ENCODE measurements around the gene PRSS21. TPM values are rescaled to one million over a fixed set of nuclear protein-coding genes. Genes with fewer than 3 reads are reported as not detected.

Gene PRSS21
- total and polyA plus RNA-seq, 2 experiments from 2014 or later = not detected

GRCh38 chr16:2822158-2822495 is 5.1 kb downstream of the PRSS21 start:
- H3K9ac ChIP-seq = no peak overlapping the region
- H3K9me2 ChIP-seq (ENCODE audit: insufficient read depth) = no peaks in the 10 kb centered on the region
- H3K4me2 ChIP-seq (ENCODE audit: unreplicated experiment) = no peak overlapping the region
- in situ Hi-C loops (cut with MboI) = no loop called here
- H3K79me2 ChIP-seq (ENCODE audit: insufficient read depth) = no peaks in the 10 kb centered on the region
- no peak overlapping the region for H3K27ac ChIP-seq
- no peak overlapping the region for H2AFZ ChIP-seq
- no peaks in the 10 kb centered on the region; the same call in 1 of the 2 replicates for H3F3A ChIP-seq (ENCODE audit: insufficient read depth)
- H3K27me3 ChIP-seq (replicated peaks; ENCODE audit: insufficient read depth) = peaks cover 34% of the 10 kb centered on the region
- DNase-seq = no peak
- no peaks in the 10 kb centered on the region for H4K20me1 ChIP-seq (ENCODE audit: insufficient read depth)
- H3K4me1 ChIP-seq (ENCODE audit: insufficient read depth) = no peaks in the 10 kb centered on the region
- no peak overlapping the region for H3K4me3 ChIP-seq
- no peak for TF ChIP-seq EZH2phosphoT487 (IDR thresholded peaks at IDR 0.05; ENCODE audit: insufficient read depth, low read depth)
- no peak for TF ChIP-seq EZH2 (IDR thresholded peaks at IDR 0.05; ENCODE audit: insufficient read depth, poor library complexity, severe bottlenecking)
- H3K9me3 ChIP-seq (ENCODE audit: low read depth) = no peaks in the 10 kb centered on the region
- 50 to 54% methylated on average over 8 of the region's 8 CpGs for WGBS, 2 experiments (ENCODE audit: low coverage in 1 of 2, low lambda C conversion rate in 2 of 2, missing lambda C conversion rate in 2 of 2)
- H3K36me3 ChIP-seq (ENCODE audit: low read depth) = no peaks in the 10 kb centered on the region

GRCh38 chr16:2822496-2822895 is 5.5 kb downstream of the PRSS21 start:
- Histone ChIP-seq H3K4me3 (no peak overlapping the region), H3K9me3 (ENCODE audit: low read depth) (no peaks in the 10 kb centered on the region), H3K4me1 (ENCODE audit: insufficient read depth) (no peaks in the 10 kb centered on the region), H3K27me3 (replicated peaks; ENCODE audit: insufficient read depth) (peaks cover 34% of the 10 kb centered on the region), H2AFZ (no peak overlapping the region), H3F3A (ENCODE audit: insufficient read depth) (no peaks in the 10 kb centered on the region; the same call in 1 of the 2 replicates), H3K4me2 (ENCODE audit: unreplicated experiment) (no peak overlapping the region), H3K9me2 (ENCODE audit: insufficient read depth) (no peaks in the 10 kb centered on the region), H3K27ac (no peak overlapping the region), H3K36me3 (ENCODE audit: low read depth) (no peaks in the 10 kb centered on the region), H4K20me1 (ENCODE audit: insufficient read depth) (no peaks in the 10 kb centered on the region), H3K79me2 (ENCODE audit: insufficient read depth) (no peaks in the 10 kb centered on the region), H3K9ac (no peak overlapping the region)
- TF ChIP-seq EZH2 (IDR thresholded peaks at IDR 0.05; ENCODE audit: insufficient read depth, poor library complexity, severe bottlenecking) (no peak), EZH2phosphoT487 (IDR thresholded peaks at IDR 0.05; ENCODE audit: insufficient read depth, low read depth) (no peak)
- in situ Hi-C loops (cut with MboI) = no loop called here
- 28 to 33% methylated on average over 4 of the region's 4 CpGs for WGBS, 2 experiments (ENCODE audit: low coverage in 1 of 2, low lambda C conversion rate in 2 of 2, missing lambda C conversion rate in 2 of 2)
- no peak for DNase-seq

GRCh38 chr16:2824626-2825025 is 7.6 kb downstream of the PRSS21 start:
- WGBS, 2 experiments (ENCODE audit: low coverage in 1 of 2, low lambda C conversion rate in 2 of 2, missing lambda C conversion rate in 2 of 2) = 71 to 74% methylated on average over 10 of the region's 10 CpGs
- DNase-seq = no peak

GRCh38 chr16:2825049-2825742 is 8.2 kb downstream of the PRSS21 start:
- H3K9ac ChIP-seq = no peak overlapping the region
- H2AFZ ChIP-seq = no peak overlapping the region
- no peaks in the 10 kb centered on the region for H3K4me1 ChIP-seq (ENCODE audit: insufficient read depth)
- H3K27me3 ChIP-seq (replicated peaks; ENCODE audit: insufficient read depth) = peaks cover 35% of the 10 kb centered on the region
- H4K20me1 ChIP-seq (ENCODE audit: insufficient read depth) = no peaks in the 10 kb centered on the region
- TF ChIP-seq EZH2phosphoT487 (IDR thresholded peaks at IDR 0.05; ENCODE audit: insufficient read depth, low read depth) (no peak), EZH2 (IDR thresholded peaks at IDR 0.05; ENCODE audit: insufficient read depth, poor library complexity, severe bottlenecking) (no peak)
- no peak overlapping the region for H3K27ac ChIP-seq
- H3K9me2 ChIP-seq (ENCODE audit: insufficient read depth) = no peaks in the 10 kb centered on the region
- H3K9me3 ChIP-seq (ENCODE audit: low read depth) = no peaks in the 10 kb centered on the region
- no peaks in the 10 kb centered on the region for H3K36me3 ChIP-seq (ENCODE audit: low read depth)
- no peak overlapping the region for H3K4me2 ChIP-seq (ENCODE audit: unreplicated experiment)
- in situ Hi-C loops (cut with MboI) = no loop called here
- 59 to 63% methylated on average over 20 to 26 of the region's 26 CpGs for WGBS, 2 experiments (ENCODE audit: low coverage in 1 of 2, low lambda C conversion rate in 2 of 2, missing lambda C conversion rate in 2 of 2)
- no peak for DNase-seq
- H3K4me3 ChIP-seq = no peak overlapping the region
- no peaks in the 10 kb centered on the region; the same call in 1 of the 2 replicates for H3F3A ChIP-seq (ENCODE audit: insufficient read depth)
- no peaks in the 10 kb centered on the region for H3K79me2 ChIP-seq (ENCODE audit: insufficient read depth)

More at GRCh38 chr16:2824626-2825025, 7.6 kb downstream of the PRSS21 start:
- peaks cover 35% of the 10 kb centered on the region for H3K27me3 ChIP-seq (replicated peaks; ENCODE audit: insufficient read depth)
- no peaks in the 10 kb centered on the region; the same call in 1 of the 2 replicates for H3F3A ChIP-seq (ENCODE audit: insufficient read depth)
- H2AFZ ChIP-seq = no peak overlapping the region
- no peaks in the 10 kb centered on the region for H3K9me2 ChIP-seq (ENCODE audit: insufficient read depth)
- no peak overlapping the region for H3K27ac ChIP-seq
- H4K20me1 ChIP-seq (ENCODE audit: insufficient read depth) = no peaks in the 10 kb centered on the region
- in situ Hi-C loops (cut with MboI) = no loop called here
- no peaks in the 10 kb centered on the region for H3K79me2 ChIP-seq (ENCODE audit: insufficient read depth)
- H3K4me2 ChIP-seq (ENCODE audit: unreplicated experiment) = no peak overlapping the region
- no peak overlapping the region for H3K4me3 ChIP-seq
- H3K4me1 ChIP-seq (ENCODE audit: insufficient read depth) = no peaks in the 10 kb centered on the region
- no peaks in the 10 kb centered on the region for H3K36me3 ChIP-seq (ENCODE audit: low read depth)
- no peak overlapping the region for H3K9ac ChIP-seq
- H3K9me3 ChIP-seq (ENCODE audit: low read depth) = no peaks in the 10 kb centered on the region
- TF ChIP-seq EZH2phosphoT487 (IDR thresholded peaks at IDR 0.05; ENCODE audit: insufficient read depth, low read depth) (no peak), EZH2 (IDR thresholded peaks at IDR 0.05; ENCODE audit: insufficient read depth, poor library complexity, severe bottlenecking) (no peak)
